Measurements from ENCODE around the gene ADAMTS8. TPM values are rescaled to one million over a fixed set of nuclear protein-coding genes. Genes with fewer than 3 reads are reported as not detected.

ADAMTS8 gene
- total and polyA plus RNA-seq, 4 donors, result 0.02 to 0.08 (median 0.07) TPM; not detected in 1

- H3K27ac ChIP-seq (ENCODE audit: low read depth in 1 of 2, low read length in 2 of 2), result no peak overlapping the region
- H3K4me1 ChIP-seq (ENCODE audit: control insufficient read depth in 4 of 4, insufficient read depth in 4 of 4, low read length in 3 of 4), result no peaks in the 10 kb centered on the region
- no peak overlapping the region for H3K4me3 ChIP-seq (ENCODE audit: low read depth in 1 of 3, low read length in 3 of 3)
- no peak for TF ChIP-seq TAF1 (conservative IDR thresholded peaks at IDR 0.05)
- no peak for TF ChIP-seq SP1 (IDR thresholded peaks at IDR 0.05)
- no peak for TF ChIP-seq GABPA (IDR thresholded peaks at IDR 0.05 in 1 of 2, conservative IDR thresholded peaks at IDR 0.05 in 1 of 2)
- no peak for TF ChIP-seq JUND (IDR thresholded peaks at IDR 0.05)
- TF ChIP-seq, protein P1, sequence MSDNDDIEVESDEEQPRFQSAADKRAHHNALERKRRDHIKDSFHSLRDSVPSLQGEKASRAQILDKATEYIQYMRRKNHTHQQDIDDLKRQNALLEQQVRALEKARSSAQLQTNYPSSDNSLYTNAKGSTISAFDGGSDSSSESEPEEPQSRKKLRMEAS (IDR thresholded peaks at IDR 0.05), result no peak
- TF ChIP-seq YY1 (IDR thresholded peaks at IDR 0.05), result no peak
- TF ChIP-seq RAD21 (IDR thresholded peaks at IDR 0.05), result no peak
- TF ChIP-seq RXRA (IDR thresholded peaks at IDR 0.05), result no peak
- TF ChIP-seq FOXA2 (IDR thresholded peaks at IDR 0.05), result no peak
- TF ChIP-seq, protein P2, sequence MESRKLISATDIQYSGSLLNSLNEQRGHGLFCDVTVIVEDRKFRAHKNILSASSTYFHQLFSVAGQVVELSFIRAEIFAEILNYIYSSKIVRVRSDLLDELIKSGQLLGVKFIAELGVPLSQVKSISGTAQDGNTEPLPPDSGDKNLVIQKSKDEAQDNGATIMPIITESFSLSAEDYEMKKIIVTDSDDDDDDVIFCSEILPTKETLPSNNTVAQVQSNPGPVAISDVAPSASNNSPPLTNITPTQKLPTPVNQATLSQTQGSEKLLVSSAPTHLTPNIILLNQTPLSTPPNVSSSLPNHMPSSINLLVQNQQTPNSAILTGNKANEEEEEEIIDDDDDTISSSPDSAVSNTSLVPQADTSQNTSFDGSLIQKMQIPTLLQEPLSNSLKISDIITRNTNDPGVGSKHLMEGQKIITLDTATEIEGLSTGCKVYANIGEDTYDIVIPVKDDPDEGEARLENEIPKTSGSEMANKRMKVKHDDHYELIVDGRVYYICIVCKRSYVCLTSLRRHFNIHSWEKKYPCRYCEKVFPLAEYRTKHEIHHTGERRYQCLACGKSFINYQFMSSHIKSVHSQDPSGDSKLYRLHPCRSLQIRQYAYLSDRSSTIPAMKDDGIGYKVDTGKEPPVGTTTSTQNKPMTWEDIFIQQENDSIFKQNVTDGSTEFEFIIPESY (IDR thresholded peaks at IDR 0.05), result no peak
- no peak for TF ChIP-seq HNF4G (IDR thresholded peaks at IDR 0.05)
- TF ChIP-seq NR2F2 (IDR thresholded peaks at IDR 0.05), result no peak
- TF ChIP-seq CTCF (IDR thresholded peaks at IDR 0.05; ENCODE audit: low read depth, low read length, missing input control), result no peak
- WGBS, result 70% methylated on average over 15 of the region's 15 CpGs
- DNase-seq (ENCODE audit: low spot score), result no peak
- peaks cover 0 to 8% (median 0%) of the 10 kb centered on the region in 4 donors for H3K27me3 ChIP-seq (ENCODE audit: control insufficient read depth in 4 of 4, insufficient read depth in 4 of 4, low read length in 3 of 4)
- H3K9ac ChIP-seq (ENCODE audit: low read depth in 1 of 2, low read length in 2 of 2), result no peak overlapping the region
- no peaks in the 10 kb centered on the region for H3K36me3 ChIP-seq (ENCODE audit: control insufficient read depth in 4 of 4, insufficient read depth in 3 of 4, low read depth in 1 of 4, low read length in 3 of 4)
- no peaks in the 10 kb centered on the region for H3K9me3 ChIP-seq (ENCODE audit: control insufficient read depth in 4 of 4, low read length in 3 of 4)
These were observed 27.2 kb upstream of the ADAMTS8 start for GRCh38 chr11:130455483-130456127.

GRCh38 chr11:130454491-130455252, 26.3 kb upstream of the ADAMTS8 start:
- no peak for DNase-seq (ENCODE audit: low spot score)

More at GRCh38 chr11:130454491-130455252, 26.3 kb upstream of the ADAMTS8 start:
- Histone ChIP-seq H3K36me3 (ENCODE audit: control insufficient read depth in 4 of 4, insufficient read depth in 3 of 4, low read depth in 1 of 4, low read length in 3 of 4) (no peaks in the 10 kb centered on the region), H3K4me3 (ENCODE audit: low read depth in 1 of 3, low read length in 3 of 3) (no peak overlapping the region), H3K4me1 (ENCODE audit: control insufficient read depth in 4 of 4, insufficient read depth in 4 of 4, low read length in 3 of 4) (peaks cover 0 to 3% (median 0%) of the 10 kb centered on the region in 4 donors), H3K27ac (ENCODE audit: low read depth in 1 of 2, low read length in 2 of 2) (no peak overlapping the region), H3K9ac (ENCODE audit: low read depth in 1 of 2, low read length in 2 of 2) (no peak overlapping the region), H3K9me3 (ENCODE audit: control insufficient read depth in 4 of 4, low read length in 3 of 4) (no peaks in the 10 kb centered on the region), H3K27me3 (ENCODE audit: control insufficient read depth in 4 of 4, insufficient read depth in 4 of 4, low read length in 3 of 4) (peaks cover 0 to 13% (median 1%) of the 10 kb centered on the region in 4 donors)
- TF ChIP-seq HNF4G (IDR thresholded peaks at IDR 0.05) (no peak), YY1 (IDR thresholded peaks at IDR 0.05) (no peak), EGR1 (IDR thresholded peaks at IDR 0.05; ENCODE audit: low read depth in 2 of 2) (no peak), ATF3 (IDR thresholded peaks at IDR 0.05) (no peak)
- WGBS, result 61% methylated on average over 12 of the region's 12 CpGs

Measured in liver (tissue), 9 donors.